ENCODE data around the gene METTL2B.

DNA sequence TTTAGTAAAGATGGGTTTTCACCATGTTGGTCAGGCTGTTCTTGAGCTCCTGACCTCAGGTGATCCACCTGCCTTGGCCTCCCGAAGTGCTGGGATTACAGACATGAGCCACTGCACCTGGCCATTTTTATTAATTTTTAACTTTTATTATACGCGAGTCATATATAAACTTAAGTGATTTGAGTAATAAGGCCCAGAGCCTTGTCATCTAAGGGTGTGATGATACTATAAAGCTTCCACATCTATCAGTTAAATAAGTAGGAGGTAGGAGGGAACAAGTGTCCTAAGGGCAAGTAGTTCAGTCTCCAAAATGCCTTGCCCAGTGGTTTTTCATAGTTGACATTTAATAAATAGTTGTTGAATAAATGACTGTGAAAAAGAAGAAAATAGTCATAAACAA lies 34.2 kb upstream of the METTL2B start:
- TF ChIP-seq, protein P1, sequence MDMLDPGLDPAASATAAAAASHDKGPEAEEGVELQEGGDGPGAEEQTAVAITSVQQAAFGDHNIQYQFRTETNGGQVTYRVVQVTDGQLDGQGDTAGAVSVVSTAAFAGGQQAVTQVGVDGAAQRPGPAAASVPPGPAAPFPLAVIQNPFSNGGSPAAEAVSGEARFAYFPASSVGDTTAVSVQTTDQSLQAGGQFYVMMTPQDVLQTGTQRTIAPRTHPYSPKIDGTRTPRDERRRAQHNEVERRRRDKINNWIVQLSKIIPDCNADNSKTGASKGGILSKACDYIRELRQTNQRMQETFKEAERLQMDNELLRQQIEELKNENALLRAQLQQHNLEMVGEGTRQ (IDR thresholded peaks at IDR 0.05; ENCODE audit: low read depth, low read length), result no peak
- TF ChIP-seq, protein P1 (CRISPR knock-in tag; IDR thresholded peaks at IDR 0.05; ENCODE audit: borderline replicate concordance), result no peak
- no peak for TF ChIP-seq SMAD3 (CRISPR knock-in tag; IDR thresholded peaks at IDR 0.05)
- no peak for TF ChIP-seq EP300 (IDR thresholded peaks at IDR 0.05; ENCODE audit: low read depth in 2 of 2, low read length in 2 of 2)
- TF ChIP-seq EP300 (CRISPR knock-in tag; IDR thresholded peaks at IDR 0.05; ENCODE audit: borderline replicate concordance), result no peak
- TF ChIP-seq TCF7L2 (IDR thresholded peaks at IDR 0.05; ENCODE audit: low read depth, low read length), result no peak
- TF ChIP-seq ZNF552 (CRISPR knock-in tag; IDR thresholded peaks at IDR 0.05; ENCODE audit: borderline replicate concordance), result no peak
- no peak for TF ChIP-seq ELF4 (CRISPR knock-in tag; IDR thresholded peaks at IDR 0.05; ENCODE audit: borderline replicate concordance)
